Fibroblast of the aortic adventitia (primary cell): ENCODE measurements around the gene C9. TPM values are rescaled to one million over a fixed set of nuclear protein-coding genes. Genes with fewer than 3 reads are reported as not detected.

Experiments
- DNase-seq: peaks from one replicate; pipeline ENCODE4 v3.0.0-alpha.2; 2010; ENCODE audit warnings: low read depth
- H3K4me3 ChIP-seq: 2 replicates; pipeline ENCODE4 v1.5.1; 2011; ENCODE audit warnings: low read depth, mild to moderate bottlenecking, control low read depth, low read length, moderate library complexity
- CTCF ChIP-seq: IDR thresholded peaks from 2 replicates; pipeline ENCODE4 v1.5.1; 2011; ENCODE audit warnings: mild to moderate bottlenecking, low read length, control low read depth, inconsistent platforms; ENCODE audit not compliant: insufficient read depth
- total RNA-seq: library from RNA; depleted of rRNA; stranded (reverse); fragments of >200 nt; gene quantifications from 2 replicates; pipeline ENCODE4 v1.2.3, GENCODE V29; 2012; ENCODE audit warnings: low replicate concordance

C9 gene
- total RNA-seq, 1 donor: not detected

- no peak for DNase-seq
- H3K4me3 ChIP-seq: no peak overlapping the region
- TF ChIP-seq CTCF: no peak
These were observed 108.9 kb downstream of the C9 start for GRCh38 chr5:39255406-39255805.

- no peak for DNase-seq
- H3K4me3 ChIP-seq: no peak overlapping the region
- no peak for TF ChIP-seq CTCF
These were observed 109.6 kb downstream of the C9 start for GRCh38 chr5:39254671-39255070.

GRCh38 chr5:39253196-39253595 is 111.1 kb downstream of the C9 start:
- H3K4me3 ChIP-seq: no peak overlapping the region
- DNase-seq: peak; percentile 22
- TF ChIP-seq CTCF: no peak

- no peak for DNase-seq
- TF ChIP-seq CTCF: no peak
- no peak overlapping the region for H3K4me3 ChIP-seq
These were observed 114.6 kb downstream of the C9 start for GRCh38 chr5:39249564-39250274.

- no peak overlapping the region for H3K4me3 ChIP-seq
- no peak for DNase-seq
- no peak for TF ChIP-seq CTCF
These were observed 115.2 kb downstream of the C9 start for GRCh38 chr5:39249069-39249468.

- no peak overlapping the region for H3K4me3 ChIP-seq
- TF ChIP-seq CTCF: no peak
- DNase-seq: no peak
These were observed 123.5 kb downstream of the C9 start for GRCh38 chr5:39240750-39241149.

- no peak overlapping the region for H3K4me3 ChIP-seq
- no peak for DNase-seq
- no peak for TF ChIP-seq CTCF
These were observed 125.8 kb downstream of the C9 start for GRCh38 chr5:39238366-39239105.
